Right ventricle myocardium inferior (tissue), 1 donor: ENCODE measurements around the gene HHIPL2. TPM values are rescaled to one million over a fixed set of nuclear protein-coding genes. Genes with fewer than 3 reads are reported as not detected.
"Not testable (repeated sequence)": the region's sequence is repeated elsewhere in the genome, so short reads cannot be mapped to it uniquely, and the experiment has no call there.

Source experiments
- ATAC-seq: fragments of 200-7000 bp; cut with Tn5 transposase; one replicate; pipeline ENCODE4 v1.9.1; 2020; ENCODE audit warnings: mild to moderate bottlenecking, moderate library complexity
- DNase-seq: peaks from one replicate; pipeline ENCODE4 v3.0.0; 2021; ENCODE audit errors: missing footprints
- intact Hi-C: fragments of 100-400 bp; cut with DNase I; formaldehyde crosslinking; loops from one replicate; pipeline ENCODE4 v1.11.0; 2022
- total RNA-seq: library from RNA; stranded (reverse); fragmentation: NEBNext Ultra II Directional; extraction: Animal tissue kit (Norgen Biotek cat#: 25700); gene quantifications from one replicate; pipeline ENCODE4 v1.2.1, GENCODE V29; 2021
- donor health status: DM: no; HTN: yes; CAD: no; lungs with severe emphysema.

HHIPL2 gene
- total RNA-seq, 1 donor from 2014 or later = not detected

DNA sequence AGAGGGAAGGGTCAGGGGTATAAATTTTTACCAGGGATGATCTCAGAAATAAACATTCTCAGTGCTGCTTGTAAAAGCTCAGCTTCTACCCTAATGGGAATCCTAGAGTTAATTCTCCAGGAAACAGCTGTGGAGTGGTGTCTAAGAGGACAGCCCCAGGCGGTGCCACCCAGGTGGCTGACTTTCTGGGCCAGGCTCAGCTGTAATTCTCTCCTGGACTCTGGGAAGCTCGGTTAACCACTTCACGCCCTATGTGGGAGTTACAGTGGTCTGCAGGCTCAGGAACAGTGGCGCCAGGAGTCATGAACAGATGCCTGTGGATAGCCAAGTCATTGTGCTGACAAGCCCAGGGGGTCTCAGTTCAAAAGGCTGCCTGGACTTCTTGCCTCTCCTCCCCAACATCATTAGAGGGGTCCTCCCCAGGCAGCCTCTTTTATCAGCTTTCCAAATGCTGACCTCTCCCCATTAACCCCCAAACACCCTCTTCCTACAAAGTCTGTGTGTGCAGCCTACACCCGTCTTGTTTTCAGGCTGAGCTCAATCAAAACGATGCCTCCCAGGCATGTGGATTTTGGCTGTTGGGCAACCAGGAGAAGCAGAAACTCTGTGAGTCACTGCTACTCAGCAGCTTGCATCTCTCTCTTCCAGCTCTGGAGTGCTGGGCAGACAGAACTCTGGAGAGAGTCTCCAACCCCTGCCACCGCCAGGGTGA, 1.2 kb downstream of the HHIPL2 start:
- ATAC-seq = no peak
- intact Hi-C loops = no loop called here
- no peak for DNase-seq

DNA sequence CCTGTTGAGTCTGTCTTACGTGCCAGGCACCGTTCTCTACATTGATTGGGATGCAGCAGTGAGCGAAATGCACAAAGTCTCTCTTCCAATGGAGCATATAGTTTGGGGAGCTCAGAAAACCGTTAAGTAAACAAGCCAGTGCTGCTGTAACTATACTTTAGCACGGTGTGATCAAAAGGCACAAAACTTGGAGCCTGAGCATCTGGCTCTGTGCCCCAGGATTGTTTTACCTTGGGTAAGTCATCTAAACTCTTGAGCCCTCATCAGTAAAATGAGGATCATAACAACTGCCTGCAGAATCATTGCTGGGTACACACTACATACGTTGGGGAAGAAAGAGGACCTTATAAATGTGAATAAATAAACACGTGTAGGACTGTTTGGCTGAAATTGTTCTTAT, 1.8 kb downstream of the HHIPL2 start:
- intact Hi-C loops = no loop called here
- no peak for DNase-seq
- no peak for ATAC-seq

DNA sequence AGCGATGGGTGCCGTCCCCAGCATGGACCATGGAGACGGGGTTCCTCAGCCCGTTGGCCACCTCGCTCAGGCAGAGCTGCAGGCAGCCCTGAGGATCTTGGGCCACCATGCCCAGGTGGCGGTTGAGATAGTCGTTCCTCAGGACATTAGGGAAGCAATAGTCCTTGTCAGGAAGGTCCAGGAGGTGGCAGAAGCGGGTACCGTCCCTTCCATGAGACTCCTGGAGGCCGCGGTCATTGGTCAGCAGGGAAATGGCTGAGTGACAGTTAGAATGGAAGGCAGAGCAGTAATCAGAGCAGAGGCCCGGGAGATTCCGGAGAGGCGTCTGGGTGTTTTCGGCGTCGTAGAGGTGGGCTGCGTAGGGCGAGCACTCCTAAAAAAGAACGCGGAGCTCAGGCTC, 4.1 kb downstream of the HHIPL2 start:
- intact Hi-C loops = no loop called here
- DNase-seq (no peak), ATAC-seq (no peak)

DNA sequence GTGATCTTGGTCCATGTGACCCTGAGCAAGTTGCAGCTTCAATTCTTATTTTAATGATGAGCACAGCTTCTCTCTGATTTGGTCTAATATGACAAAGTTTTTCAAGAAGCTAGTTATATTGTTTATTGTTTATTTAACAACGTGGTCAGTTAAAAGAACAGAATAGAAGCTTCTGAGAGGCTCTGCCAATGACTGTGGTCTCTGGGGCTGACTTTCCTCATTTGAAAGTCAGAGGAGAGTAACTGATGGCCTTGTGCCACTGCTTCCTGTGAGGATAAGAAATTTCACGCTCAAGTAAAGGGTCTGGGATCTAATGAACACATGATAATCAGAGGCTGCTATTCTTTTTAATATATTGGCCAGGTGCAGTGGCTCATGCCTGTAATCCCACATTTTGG, 7.3 kb downstream of the HHIPL2 start:
- intact Hi-C loops = no loop called here
- DNase-seq (no peak), ATAC-seq (no peak)

DNA sequence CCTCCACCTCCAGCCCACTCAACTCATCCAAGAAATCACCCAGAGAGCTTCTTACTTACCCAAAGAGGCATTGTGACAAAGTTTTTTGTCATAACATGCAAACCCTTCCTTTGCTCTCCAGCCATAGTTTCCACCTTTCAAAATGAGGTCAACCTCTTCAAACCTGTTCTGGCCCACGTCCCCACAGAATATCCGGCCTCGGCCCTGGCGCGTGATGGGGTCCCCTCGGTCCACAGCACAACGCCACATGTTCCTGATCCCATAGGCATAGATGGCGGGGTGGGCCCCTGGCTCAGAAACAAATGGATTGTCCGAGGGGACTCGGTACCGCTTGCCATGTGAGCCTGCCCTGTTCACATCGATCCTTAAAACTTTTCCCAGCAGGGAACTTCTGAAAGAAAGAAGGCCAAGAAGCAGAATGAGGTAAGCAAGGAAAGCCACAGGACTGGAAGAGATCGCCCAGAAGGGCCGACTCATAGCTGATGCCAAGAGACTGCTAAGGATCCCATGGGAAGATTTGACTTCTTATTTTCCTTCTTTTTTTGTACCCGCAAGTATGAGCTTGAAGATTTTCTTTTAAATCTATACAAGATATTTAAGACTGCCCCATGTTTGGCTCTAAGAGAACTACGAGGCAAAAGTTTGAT, 7.8 kb downstream of the HHIPL2 start:
- intact Hi-C loops = no loop called here
- ATAC-seq = no peak
- DNase-seq = no peak

DNA sequence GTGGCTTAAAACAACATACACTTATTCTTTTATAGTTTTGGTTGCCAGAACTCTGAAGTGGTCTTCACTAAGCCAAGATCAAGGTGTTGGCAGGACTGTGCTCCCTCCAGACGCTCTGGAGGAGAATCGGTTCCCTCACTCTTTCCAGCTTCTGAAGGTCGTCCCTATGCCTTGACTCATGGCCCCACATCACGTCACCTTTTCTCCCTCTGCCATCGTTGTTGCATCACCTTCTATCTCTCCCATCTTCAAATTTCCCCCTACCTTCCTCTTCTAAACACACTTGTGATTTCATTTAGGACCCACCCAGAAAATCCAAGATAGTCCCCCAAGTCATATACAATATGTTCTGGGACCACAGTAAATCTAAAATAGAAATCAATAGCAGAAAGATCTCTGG, 12.4 kb downstream of the HHIPL2 start:
- ATAC-seq = no peak
- DNase-seq = no peak

DNA sequence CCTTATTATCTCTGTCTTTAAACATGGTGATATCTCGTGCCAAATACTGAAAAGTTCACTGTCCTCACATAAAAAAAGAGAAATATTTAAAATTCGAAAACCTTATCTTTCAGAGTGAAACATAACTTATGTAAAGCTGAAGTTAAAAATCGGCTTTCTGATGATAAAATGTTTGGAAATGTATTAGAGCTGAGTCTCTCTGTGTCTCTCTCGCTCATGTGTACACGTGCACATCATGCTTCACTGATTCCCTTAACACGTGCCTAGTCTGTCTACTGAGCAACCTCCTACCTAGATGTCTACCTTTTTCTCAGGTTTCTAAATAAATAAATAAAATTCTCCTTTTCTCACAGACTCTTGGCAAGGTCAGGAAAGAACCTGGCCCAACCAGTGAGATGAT, 17.1 kb downstream of the HHIPL2 start:
- intact Hi-C loops = no loop called here
- DNase-seq (no peak), ATAC-seq (no peak)

More for the DNA sequence above, 12.4 kb downstream of the HHIPL2 start:
- intact Hi-C loops = no loop called here

DNA sequence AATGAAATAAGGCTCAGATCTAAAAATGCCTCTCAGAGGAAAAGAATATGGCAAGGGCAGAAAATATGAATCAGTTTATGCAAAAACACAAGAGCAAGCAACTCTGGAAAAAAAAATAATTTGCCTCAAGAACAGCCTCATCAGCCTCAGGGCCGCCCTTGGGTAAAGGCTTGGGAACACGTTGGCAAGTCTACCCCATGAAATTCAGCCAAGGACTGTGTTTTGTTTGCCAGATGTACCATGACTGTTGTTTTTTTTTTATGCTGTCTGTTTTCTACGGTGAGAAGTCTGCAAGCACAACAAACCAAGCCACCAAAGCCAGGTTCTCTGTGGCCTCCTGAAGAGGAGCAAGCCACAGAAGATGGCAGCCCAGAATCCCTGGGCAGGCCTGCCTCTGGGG, 18.0 kb downstream of the HHIPL2 start:
- intact Hi-C loops = no loop called here
- no peak for DNase-seq
- no peak for ATAC-seq

DNA sequence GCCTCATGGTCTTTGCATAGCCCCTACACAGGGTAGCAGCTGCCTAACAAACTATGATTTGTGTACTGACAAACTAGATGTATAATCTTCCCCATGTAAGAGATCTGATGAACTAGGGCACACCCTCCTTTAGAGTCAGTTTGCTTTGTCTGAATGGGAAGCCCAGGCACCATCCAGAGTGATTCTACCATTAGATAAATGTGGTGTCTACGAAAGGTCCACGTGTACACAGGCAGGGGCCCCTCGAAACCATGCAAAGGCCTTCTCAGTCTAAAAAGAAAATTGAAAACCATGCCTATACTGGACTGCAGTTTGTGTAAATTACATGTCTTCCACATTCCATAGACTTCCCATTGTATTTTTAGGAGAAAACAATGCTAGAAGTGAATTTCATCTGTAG, 18.7 kb downstream of the HHIPL2 start:
- no peak for DNase-seq

DNA sequence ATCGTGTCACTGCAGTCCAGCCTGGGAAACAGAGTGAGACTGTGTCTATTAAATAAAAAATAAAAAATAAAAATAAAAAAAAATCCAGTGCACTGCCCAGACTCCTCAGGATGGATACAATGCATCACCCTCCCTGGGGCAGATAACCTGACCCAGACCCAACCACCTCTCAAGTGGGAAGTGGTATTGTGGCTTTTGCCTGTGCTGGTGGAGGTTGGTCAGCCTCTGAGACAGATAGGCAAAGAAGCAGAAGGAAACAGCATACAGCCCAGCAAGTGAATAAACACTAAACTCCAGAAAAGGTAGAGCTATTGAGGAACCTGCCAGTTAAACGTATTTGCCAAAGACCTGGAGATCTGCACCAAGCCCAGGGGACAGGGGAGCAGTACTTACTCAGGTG, 22.0 kb downstream of the HHIPL2 start:
- intact Hi-C loops = no loop called here

More for the DNA sequence above, 18.7 kb downstream of the HHIPL2 start:
- ATAC-seq = no peak
- intact Hi-C loops = no loop called here

DNA sequence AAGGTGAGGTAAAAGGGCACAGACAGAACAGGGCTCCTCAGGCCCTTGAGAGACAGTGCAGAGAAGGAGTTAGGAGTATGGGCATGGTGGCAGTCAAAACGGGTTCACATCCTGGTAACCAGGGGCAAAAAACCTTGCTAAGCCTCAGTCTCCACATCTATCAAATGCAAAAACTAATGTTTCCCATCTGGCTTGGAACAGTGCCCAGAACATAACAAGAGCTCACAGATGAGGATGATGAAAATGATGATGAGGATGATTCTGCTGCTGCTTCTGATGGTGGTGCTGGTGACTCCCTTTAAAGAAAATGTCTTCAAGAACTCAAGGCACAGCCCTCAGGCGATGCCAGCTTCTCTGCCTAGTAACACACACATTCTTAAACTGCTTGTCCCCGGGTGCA, 24.1 kb downstream of the HHIPL2 start:
- DNase-seq = no peak
- intact Hi-C loops = no loop called here
- ATAC-seq = no peak

More for the DNA sequence above, 22.0 kb downstream of the HHIPL2 start:
- ATAC-seq (no peak), DNase-seq (no peak)

DNA sequence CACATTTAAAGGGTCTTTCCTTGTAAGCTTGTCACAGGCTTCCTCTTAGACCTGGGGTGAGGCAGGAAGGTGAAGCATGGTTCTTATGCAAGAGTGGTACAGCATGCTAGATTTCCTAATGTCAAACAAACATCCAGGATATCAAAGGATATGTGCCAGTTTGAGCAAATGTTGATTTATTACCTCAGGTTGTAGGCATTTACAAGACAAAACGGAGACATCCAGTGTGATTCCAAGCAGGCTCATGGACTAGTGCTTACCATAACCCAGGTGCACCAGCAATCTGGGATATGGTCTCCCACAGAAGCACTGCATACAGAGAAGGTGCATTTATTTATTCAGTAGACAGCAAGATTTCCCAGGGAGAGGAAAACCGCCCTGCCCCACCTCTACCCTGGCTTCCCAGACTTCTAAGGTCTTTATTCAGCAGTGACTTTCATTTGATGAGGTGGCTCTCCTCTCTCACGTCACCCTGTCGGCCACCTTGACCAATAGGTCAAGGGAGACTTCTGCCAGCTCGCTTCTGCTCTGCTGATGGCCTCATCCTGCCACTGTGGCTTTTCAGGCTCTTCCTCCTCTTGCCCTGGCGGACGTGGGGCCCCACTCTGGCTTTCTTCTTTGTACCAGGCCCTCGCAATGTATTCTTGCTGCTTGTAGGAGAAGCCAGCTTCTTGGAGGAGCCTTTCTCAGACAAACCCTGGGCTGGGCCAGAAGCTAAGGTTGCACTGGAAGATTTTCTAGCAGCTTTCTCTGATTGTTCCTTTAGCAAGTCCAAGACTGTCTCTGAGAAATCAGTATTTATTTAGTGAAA, 25.6 kb downstream of the HHIPL2 start:
- intact Hi-C loops = no loop called here
- ATAC-seq (no peak), DNase-seq (no peak)

DNA sequence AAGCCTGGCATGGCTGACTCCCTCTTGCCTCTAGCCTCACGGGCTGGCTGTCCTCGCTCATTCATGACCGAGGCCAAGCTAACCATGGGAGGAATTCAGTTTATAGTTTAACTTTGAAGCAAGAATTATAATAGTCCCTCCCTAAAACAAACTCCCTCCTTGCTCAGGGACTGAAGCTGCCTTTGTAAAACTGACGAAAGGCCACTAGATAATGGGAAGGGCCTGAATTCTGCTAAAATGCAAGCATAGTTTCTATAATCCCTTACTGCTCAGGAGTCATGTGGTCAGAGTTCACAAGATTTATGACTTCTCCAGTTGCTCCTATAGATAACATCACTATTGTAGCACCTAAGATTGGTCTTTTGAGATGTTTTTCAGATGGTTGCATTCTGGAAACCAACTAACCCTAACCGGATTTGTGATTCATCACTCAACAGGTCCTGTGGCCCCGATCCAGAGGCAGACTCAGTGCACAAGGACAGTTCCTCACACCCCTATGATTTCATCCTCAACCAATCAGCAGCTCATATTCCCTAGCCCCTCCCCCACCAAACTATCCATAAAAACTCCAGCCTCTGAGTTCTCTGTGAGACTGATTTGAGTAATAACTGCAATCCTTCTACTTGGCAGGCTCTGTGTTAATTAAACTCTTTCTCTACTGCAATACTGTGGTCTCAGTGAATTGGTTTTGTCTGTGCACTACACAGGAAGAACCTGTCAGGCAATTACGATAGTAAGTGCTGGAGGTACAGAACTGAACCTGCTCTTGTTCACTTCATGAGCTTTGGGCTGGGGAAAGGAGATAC, 26.4 kb downstream of the HHIPL2 start:
- intact Hi-C loops = no loop called here
- ATAC-seq = no peak
- DNase-seq = no peak

DNA sequence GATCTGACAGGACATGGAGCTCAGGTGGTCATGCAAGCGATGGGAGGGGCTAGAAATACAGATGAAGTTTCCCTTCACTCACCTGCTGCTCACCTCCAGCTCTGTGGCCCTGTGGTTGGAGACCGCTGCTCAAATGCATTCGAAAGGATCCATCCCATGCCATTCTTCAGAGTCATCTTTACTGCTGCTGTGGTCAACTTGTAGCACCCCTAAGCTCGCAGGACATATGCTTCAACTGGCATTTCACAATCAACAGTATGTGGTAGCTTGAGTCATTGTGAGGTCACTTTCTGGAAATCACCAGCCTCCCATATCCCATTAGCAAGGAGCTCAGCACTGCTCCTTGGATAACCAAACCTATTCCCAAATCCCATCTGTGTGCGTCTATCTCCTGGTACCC, 58.4 kb downstream of the HHIPL2 start:
- DNase-seq, intact Hi-C loops, ATAC-seq: not testable (repeated sequence)

DNA sequence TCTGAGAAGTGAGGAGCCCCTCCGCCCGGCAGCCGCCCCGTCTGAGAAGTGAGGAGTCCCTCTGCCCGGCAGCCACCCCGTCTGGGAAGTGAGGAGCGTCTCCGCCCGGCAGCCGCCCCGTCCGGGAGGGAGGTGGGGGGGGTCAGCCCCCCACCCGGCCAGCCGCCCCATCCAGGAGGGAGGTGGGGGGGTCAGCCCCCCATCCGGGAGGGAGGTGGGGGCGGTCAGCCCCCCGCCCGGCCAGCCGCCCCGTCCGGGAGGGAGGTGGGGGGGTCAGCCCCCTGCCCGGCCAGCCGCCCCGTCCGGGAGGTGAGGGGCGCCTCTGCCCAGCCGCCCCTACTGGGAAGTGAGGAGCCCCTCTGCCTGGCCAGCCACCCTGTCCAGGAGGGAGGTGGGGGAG, 60.1 kb downstream of the HHIPL2 start:
- intact Hi-C loops, DNase-seq, ATAC-seq: not testable (repeated sequence)

DNA sequence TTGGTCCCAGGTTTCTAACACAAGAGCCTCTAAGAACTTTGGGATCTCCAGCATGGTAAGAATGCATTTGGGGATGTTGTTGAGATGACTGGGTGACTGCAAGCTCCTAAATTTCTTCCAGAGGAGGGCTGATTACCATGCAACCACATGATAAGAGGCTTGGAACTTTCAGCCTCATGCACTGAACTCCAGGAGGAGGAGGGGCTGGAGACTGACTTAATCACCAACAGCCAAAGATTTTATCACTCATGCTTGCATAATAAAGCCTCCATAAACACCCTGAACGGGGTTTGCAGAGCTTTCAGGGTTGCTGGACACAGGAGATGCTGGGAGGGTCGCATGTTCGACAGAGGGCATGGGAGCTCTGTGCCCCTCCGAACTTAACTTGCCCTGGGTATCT, 63.9 kb downstream of the HHIPL2 start:
- intact Hi-C loops, ATAC-seq, DNase-seq: not testable (repeated sequence)

DNA sequence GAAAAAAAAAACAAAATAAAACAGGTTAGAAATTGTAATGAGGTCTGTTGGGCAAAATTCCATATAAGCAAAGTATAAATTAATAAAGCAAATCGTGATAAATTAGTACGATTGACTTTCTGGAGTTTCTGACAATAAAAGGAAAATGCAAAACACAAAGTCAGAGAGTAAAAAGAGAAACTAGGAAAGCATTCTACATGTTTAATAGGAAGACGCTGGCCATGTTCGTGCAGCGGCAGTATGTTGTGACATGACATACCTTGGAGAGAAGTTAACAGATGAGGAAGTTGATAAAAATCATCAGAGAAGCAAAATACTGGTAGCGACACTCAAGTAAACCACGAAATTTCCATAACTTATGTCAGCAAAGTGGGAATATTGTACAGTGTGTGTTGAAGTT, 68.3 kb downstream of the HHIPL2 start:
- DNase-seq, intact Hi-C loops, ATAC-seq: not testable (repeated sequence)

DNA sequence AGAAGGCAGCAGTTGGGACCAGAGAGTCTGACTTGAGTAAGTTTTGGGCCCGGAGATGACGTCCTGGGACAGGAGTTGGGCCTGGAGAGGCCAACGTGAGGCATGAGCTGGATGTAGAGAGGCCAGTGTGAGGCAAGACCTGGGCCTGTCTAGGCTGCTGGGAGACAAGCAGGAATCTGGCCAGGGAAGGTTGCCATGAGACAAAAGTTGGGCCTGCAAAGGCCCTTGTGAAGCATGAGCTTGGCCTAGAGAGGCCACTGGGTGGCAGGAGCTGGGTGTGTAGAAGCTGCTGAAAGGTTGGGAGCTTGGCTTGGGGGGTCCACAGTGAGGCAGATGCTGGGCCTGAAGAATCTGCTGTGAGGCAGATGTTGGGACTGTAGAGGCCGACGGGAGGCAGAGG, 71.5 kb downstream of the HHIPL2 start:
- DNase-seq, intact Hi-C loops, ATAC-seq: not testable (repeated sequence)

DNA sequence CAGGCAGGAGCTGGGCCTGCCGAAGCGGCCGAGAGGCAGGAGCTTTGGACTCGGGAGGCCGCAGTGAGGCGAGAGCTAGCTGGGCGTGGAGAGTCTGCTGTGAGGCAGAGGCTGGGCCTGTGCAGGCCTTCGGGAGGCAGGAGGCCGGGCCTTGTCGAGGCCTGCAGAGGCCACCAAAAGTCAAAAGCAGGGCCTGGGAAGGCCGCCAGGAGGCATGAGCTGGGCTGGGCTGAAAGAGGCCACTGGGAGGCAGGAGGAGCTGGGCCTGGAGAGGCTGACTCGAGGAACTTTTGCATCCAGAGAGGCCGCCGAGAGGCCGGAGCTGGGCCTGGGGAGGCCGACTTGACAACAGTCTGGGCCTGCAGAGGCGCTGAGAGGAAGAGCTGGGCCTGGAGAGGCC, 74.2 kb downstream of the HHIPL2 start:
- intact Hi-C loops, ATAC-seq: not testable (repeated sequence)
- DNase-seq = peak; percentile 69
